Liver (tissue), 9 donors: ENCODE data around the gene PIP4K2A. TPM values are rescaled to one million over a fixed set of nuclear protein-coding genes. Genes with fewer than 3 reads are reported as not detected.
"Not testable (repeated sequence)": the region's sequence is repeated elsewhere in the genome, so short reads cannot be mapped to it uniquely, and the experiment has no call there.

ENCODE experiments used
- DNase-seq: peaks from one replicate; pipeline ENCODE4 v3.0.0-alpha.2; 2017; ENCODE audit warnings: low spot score
- H3K27ac ChIP-seq, 2 donors: one replicate each; pipeline ENCODE4 v1.7.0; 2013; ENCODE audit warnings: inconsistent platforms in 2 of 2, low read length in 2 of 2, control low read depth in 1 of 2, low read depth in 1 of 2, mild to moderate bottlenecking in 1 of 2
- H3K27me3 ChIP-seq, 4 donors: one replicate each; pipeline versions ENCODE4 v1.6.1 to v1.7.0; 2013; ENCODE audit warnings: low read length in 3 of 4, inconsistent platforms in 1 of 4, mild to moderate bottlenecking in 1 of 4, moderate library complexity in 1 of 4; ENCODE audit not compliant: control insufficient read depth in 4 of 4, insufficient read depth in 4 of 4
- H3K36me3 ChIP-seq, 4 donors: one replicate each; pipeline versions ENCODE4 v1.6.1 to v1.7.0; 2013; ENCODE audit warnings: low read length in 3 of 4, mild to moderate bottlenecking in 3 of 4, low read depth in 1 of 4, moderate library complexity in 1 of 4; ENCODE audit not compliant: control insufficient read depth in 4 of 4, insufficient read depth in 3 of 4
- H3K4me1 ChIP-seq, 4 donors: one replicate each; pipeline versions ENCODE4 v1.6.1 to v1.7.0; 2013; ENCODE audit warnings: low read length in 3 of 4, mild to moderate bottlenecking in 3 of 4, moderate library complexity in 1 of 4; ENCODE audit not compliant: control insufficient read depth in 4 of 4, insufficient read depth in 4 of 4
- H3K4me3 ChIP-seq, 3 donors: one replicate each; pipeline versions ENCODE4 v1.6.1 to v1.7.0; 2013; ENCODE audit warnings: low read length in 3 of 3, control low read depth in 1 of 3, low read depth in 1 of 3, mild to moderate bottlenecking in 1 of 3
- H3K9ac ChIP-seq, 2 donors: one replicate each; pipeline ENCODE4 v1.7.0; 2013; ENCODE audit warnings: low read length in 2 of 2, mild to moderate bottlenecking in 2 of 2, moderate library complexity in 2 of 2, control low read depth in 1 of 2, low read depth in 1 of 2
- H3K9me3 ChIP-seq, 4 donors: one replicate each; pipeline versions ENCODE4 v1.6.1 to v1.7.0; 2013; ENCODE audit warnings: low read length in 3 of 4; ENCODE audit not compliant: control insufficient read depth in 4 of 4
- EGR1 ChIP-seq, 2 donors: IDR thresholded peaks; 2 replicates each; pipeline ENCODE4 v1.6.1; 2016 to 2018; ENCODE audit warnings: antibody characterized with exemption in 2 of 2, low read depth in 2 of 2
- FOXA1 ChIP-seq: IDR thresholded peaks from 2 replicates; pipeline ENCODE4 v1.6.1; 2016; ENCODE audit warnings: antibody characterized with exemption
- FOXA2 ChIP-seq: IDR thresholded peaks from 2 replicates; pipeline ENCODE4 v1.6.1; 2016; ENCODE audit warnings: antibody characterized with exemption
- HNF4A ChIP-seq, 2 donors: conservative IDR thresholded peaks; 2 replicates each; pipeline ENCODE4 v1.6.1; 2016; ENCODE audit warnings: antibody characterized with exemption in 2 of 2, mild to moderate bottlenecking in 2 of 2
- JUND ChIP-seq, 2 donors: IDR thresholded peaks; 2 replicates each; pipeline ENCODE4 v1.6.1; 2016; ENCODE audit warnings: antibody characterized with exemption in 2 of 2
- NR2F2 ChIP-seq: IDR thresholded peaks from 2 replicates; pipeline ENCODE4 v1.6.1; 2016; ENCODE audit warnings: antibody characterized with exemption
- RAD21 ChIP-seq, 2 donors: IDR thresholded peaks; 2 replicates each; pipeline ENCODE4 v1.6.1; 2016; ENCODE audit warnings: antibody characterized with exemption in 2 of 2, mild to moderate bottlenecking in 2 of 2
- RXRA ChIP-seq, 2 donors: IDR thresholded peaks; 2 replicates each; pipeline ENCODE4 v1.6.1; 2017 to 2018; ENCODE audit warnings: antibody characterized with exemption in 2 of 2, mild to moderate bottlenecking in 1 of 2
- SP1 ChIP-seq: IDR thresholded peaks from 2 replicates; pipeline ENCODE4 v1.6.1; 2018; ENCODE audit warnings: antibody characterized with exemption, mild to moderate bottlenecking
- TAF1 ChIP-seq: conservative IDR thresholded peaks from 2 replicates; pipeline ENCODE4 v1.6.1; 2016; ENCODE audit warnings: antibody characterized with exemption, mild to moderate bottlenecking
- YY1 ChIP-seq: IDR thresholded peaks from 2 replicates; pipeline ENCODE4 v1.6.1; 2016; ENCODE audit warnings: antibody characterized with exemption, mild to moderate bottlenecking
- WGBS: extraction: QIAGEN DNeasy Blood & Tissue Kit; methylation state at CpG from one replicate; pipeline ENCODE4 v1.1.7; 2013; 5-methylcytosine and 5-hydroxymethylcytosine counted together
- polyA plus RNA-seq, 2 donors: library from polyadenylated mRNA; stranded (reverse) in 1 of 2; unstranded in 1 of 2; fragments of 200-250 nt in 1 of 2; fragments of >200 nt in 1 of 2; fragmentation: Nextera tagmentation in 1 of 2; extraction: Ambion mirVana in 1 of 2; gene quantifications; one replicate each; pipeline versions ENCODE4 v1.2.1 to v1.2.3, GENCODE V29; 2013 to 2015
- total RNA-seq, 2 donors: library from RNA; depleted of rRNA; stranded (reverse); fragments of >200 nt; gene quantifications; one replicate each; pipeline ENCODE4 v1.2.3, GENCODE V29; 2014
- TF ChIP-seq, protein P1 (sequence below): IDR thresholded peaks from 2 replicates; pipeline ENCODE4 v1.6.1; 2016; ENCODE audit warnings: antibody characterized with exemption, mild to moderate bottlenecking
- TF ChIP-seq, protein P2 (sequence below): IDR thresholded peaks from 2 replicates; pipeline ENCODE4 v1.6.1; 2016; ENCODE audit warnings: antibody characterized with exemption
- TF ChIP-seq, protein P3 (sequence below): IDR thresholded peaks from 2 replicates; pipeline ENCODE4 v1.6.1; 2016; ENCODE audit warnings: antibody characterized with exemption
- TF ChIP-seq, protein P4 (sequence below): fragments of 150-350 bp; IDR thresholded peaks from 2 replicates; pipeline ENCODE4 v1.5.1; 2017; ENCODE audit warnings: improper control_type of control experiment, low read depth, low read length; ENCODE audit not compliant: missing input control
- TF ChIP-seq, protein P5 (sequence below): IDR thresholded peaks from 2 replicates; pipeline ENCODE4 v1.6.1; 2016; ENCODE audit warnings: antibody characterized with exemption
- donor health status: healthy.
- donor health status: healthy.
- donor health status: healthy.
- donor health status: healthy.
- donor health status: healthy.

PIP4K2A gene
- total and polyA plus RNA-seq, 4 donors, result 6.4 to 53.7 (median 8.6) TPM

DNA sequence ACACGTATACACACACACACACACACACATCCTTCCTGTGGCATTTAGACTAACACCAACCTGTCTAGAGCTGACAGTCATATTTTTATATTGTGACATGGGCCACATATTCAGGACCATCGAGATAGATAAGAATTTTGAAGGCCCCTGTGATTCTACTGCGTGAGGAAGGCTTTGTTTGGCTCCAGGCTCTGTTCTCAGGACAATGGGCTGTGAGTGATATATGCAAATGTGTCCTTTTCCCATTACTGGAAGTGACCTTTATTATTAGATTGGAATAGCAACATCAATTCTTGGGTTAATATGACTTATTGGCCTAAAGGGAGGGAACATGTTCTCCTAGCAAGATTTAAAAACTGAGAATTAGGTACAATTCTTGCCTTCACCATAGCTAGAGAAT, 213.0 kb downstream of the PIP4K2A start (continued):
- TF ChIP-seq, protein P1, sequence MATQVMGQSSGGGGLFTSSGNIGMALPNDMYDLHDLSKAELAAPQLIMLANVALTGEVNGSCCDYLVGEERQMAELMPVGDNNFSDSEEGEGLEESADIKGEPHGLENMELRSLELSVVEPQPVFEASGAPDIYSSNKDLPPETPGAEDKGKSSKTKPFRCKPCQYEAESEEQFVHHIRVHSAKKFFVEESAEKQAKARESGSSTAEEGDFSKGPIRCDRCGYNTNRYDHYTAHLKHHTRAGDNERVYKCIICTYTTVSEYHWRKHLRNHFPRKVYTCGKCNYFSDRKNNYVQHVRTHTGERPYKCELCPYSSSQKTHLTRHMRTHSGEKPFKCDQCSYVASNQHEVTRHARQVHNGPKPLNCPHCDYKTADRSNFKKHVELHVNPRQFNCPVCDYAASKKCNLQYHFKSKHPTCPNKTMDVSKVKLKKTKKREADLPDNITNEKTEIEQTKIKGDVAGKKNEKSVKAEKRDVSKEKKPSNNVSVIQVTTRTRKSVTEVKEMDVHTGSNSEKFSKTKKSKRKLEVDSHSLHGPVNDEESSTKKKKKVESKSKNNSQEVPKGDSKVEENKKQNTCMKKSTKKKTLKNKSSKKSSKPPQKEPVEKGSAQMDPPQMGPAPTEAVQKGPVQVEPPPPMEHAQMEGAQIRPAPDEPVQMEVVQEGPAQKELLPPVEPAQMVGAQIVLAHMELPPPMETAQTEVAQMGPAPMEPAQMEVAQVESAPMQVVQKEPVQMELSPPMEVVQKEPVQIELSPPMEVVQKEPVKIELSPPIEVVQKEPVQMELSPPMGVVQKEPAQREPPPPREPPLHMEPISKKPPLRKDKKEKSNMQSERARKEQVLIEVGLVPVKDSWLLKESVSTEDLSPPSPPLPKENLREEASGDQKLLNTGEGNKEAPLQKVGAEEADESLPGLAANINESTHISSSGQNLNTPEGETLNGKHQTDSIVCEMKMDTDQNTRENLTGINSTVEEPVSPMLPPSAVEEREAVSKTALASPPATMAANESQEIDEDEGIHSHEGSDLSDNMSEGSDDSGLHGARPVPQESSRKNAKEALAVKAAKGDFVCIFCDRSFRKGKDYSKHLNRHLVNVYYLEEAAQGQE, result no peak
- TF ChIP-seq RXRA (IDR thresholded peaks at IDR 0.05), result no peak

DNA sequence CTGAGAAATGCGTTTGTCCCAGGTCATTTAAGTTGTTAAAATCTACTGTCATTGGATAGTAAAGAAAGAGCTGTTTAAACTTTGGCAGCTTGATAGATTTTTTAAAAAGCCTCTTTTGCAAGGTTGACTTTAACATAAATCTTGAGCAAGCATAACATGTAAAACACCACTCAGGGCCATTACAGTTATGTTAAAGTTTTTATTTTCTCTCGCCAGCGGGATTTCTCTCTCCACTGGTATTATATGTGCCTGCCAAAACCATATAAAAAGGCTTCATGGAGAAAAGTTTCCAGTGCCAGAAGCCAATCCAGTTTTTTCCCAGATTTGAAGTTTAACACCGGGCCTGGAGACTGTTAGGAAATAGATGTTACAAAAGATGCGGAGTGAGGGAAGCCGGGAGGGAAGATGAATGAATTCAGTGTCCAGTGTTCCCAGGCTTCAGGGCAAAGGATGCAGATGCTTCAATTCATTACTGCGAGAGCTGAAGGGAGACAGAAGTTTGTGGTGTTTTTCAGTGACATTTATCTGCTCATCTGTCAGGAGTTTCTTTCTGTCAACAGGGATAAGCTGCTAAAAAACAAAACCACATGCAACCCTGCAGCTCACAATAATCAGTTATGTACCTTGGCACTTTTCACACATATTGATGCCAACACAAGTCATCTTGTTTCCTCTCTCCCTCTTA, 213.6 kb downstream of the PIP4K2A start:
- Histone ChIP-seq H3K4me3 (no peak overlapping the region), H3K27me3 (peaks cover 0 to 6% (median 0%) of the 10 kb centered on the region in 4 donors), H3K9ac (no peak overlapping the region), H3K36me3 (no peaks in the 10 kb centered on the region), H3K9me3 (no peaks in the 10 kb centered on the region), H3K27ac (no peak overlapping the region), H3K4me1 (no peaks in the 10 kb centered on the region)
- TF ChIP-seq RXRA (IDR thresholded peaks at IDR 0.05) (no peak), FOXA2 (no peak), SP1 (no peak), EGR1 (IDR thresholded peaks at IDR 0.05; ENCODE audit: low read depth in 2 of 2) (no peak), FOXA1 (no peak), NR2F2 (no peak), RAD21 (IDR thresholded peaks at IDR 0.05) (no peak), TAF1 (no peak), HNF4A (conservative IDR thresholded peaks at IDR 0.05) (no peak), YY1 (no peak), JUND (IDR thresholded peaks at IDR 0.05) (no peak)
- TF ChIP-seq, protein P1, result no peak
- TF ChIP-seq, protein P2, sequence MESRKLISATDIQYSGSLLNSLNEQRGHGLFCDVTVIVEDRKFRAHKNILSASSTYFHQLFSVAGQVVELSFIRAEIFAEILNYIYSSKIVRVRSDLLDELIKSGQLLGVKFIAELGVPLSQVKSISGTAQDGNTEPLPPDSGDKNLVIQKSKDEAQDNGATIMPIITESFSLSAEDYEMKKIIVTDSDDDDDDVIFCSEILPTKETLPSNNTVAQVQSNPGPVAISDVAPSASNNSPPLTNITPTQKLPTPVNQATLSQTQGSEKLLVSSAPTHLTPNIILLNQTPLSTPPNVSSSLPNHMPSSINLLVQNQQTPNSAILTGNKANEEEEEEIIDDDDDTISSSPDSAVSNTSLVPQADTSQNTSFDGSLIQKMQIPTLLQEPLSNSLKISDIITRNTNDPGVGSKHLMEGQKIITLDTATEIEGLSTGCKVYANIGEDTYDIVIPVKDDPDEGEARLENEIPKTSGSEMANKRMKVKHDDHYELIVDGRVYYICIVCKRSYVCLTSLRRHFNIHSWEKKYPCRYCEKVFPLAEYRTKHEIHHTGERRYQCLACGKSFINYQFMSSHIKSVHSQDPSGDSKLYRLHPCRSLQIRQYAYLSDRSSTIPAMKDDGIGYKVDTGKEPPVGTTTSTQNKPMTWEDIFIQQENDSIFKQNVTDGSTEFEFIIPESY, result no peak
- TF ChIP-seq, protein P3, sequence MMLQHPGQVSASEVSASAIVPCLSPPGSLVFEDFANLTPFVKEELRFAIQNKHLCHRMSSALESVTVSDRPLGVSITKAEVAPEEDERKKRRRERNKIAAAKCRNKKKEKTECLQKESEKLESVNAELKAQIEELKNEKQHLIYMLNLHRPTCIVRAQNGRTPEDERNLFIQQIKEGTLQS, result no peak
- TF ChIP-seq, protein P4, sequence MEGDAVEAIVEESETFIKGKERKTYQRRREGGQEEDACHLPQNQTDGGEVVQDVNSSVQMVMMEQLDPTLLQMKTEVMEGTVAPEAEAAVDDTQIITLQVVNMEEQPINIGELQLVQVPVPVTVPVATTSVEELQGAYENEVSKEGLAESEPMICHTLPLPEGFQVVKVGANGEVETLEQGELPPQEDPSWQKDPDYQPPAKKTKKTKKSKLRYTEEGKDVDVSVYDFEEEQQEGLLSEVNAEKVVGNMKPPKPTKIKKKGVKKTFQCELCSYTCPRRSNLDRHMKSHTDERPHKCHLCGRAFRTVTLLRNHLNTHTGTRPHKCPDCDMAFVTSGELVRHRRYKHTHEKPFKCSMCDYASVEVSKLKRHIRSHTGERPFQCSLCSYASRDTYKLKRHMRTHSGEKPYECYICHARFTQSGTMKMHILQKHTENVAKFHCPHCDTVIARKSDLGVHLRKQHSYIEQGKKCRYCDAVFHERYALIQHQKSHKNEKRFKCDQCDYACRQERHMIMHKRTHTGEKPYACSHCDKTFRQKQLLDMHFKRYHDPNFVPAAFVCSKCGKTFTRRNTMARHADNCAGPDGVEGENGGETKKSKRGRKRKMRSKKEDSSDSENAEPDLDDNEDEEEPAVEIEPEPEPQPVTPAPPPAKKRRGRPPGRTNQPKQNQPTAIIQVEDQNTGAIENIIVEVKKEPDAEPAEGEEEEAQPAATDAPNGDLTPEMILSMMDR, result no peak
- TF ChIP-seq, protein P5, sequence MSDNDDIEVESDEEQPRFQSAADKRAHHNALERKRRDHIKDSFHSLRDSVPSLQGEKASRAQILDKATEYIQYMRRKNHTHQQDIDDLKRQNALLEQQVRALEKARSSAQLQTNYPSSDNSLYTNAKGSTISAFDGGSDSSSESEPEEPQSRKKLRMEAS, result no peak
- DNase-seq, result no peak
- WGBS, result 78% methylated on average over 7 of the region's 7 CpGs

DNA sequence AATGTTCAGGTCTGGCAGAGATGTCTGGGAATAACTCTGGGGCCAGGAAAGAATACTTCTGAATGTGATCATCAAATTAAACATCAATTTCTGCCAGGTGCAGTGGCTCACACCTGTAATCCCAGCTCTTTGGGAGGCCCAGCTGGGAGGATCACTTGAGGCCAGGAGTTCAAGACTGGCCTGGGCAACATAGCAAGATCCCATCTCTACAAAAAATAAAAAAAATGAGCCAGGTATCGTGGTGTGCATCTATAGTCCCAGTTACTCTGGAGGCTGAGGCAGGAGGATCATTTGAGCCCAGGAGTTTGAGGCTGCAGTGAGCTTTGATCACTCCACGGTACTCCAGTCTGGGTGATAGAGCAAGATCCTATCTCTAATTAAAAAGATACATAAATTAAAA, 214.4 kb downstream of the PIP4K2A start:
- H3K27me3 ChIP-seq, H3K36me3 ChIP-seq, H3K27ac ChIP-seq, H3K9me3 ChIP-seq, H3K9ac ChIP-seq, H3K4me3 ChIP-seq, H3K4me1 ChIP-seq, DNase-seq: not testable (repeated sequence)
- 87% methylated on average over 2 of the region's 2 CpGs for WGBS
